ENCODE results near the gene PVALEF. TPM values are rescaled to one million over a fixed set of nuclear protein-coding genes. Genes with fewer than 3 reads are reported as not detected.

PVALEF gene
- total and polyA plus RNA-seq, 2 of the 13 experiments (the other 11 are each of a cell fraction or from before 2014, with no cell fraction given), result 0.18 TPM

GRCh38 chr17:81199482-81199830 lies 34.1 kb downstream of the PVALEF start:
- intact Hi-C loops (cut with micrococcal nuclease; ENCODE audit: unreplicated experiment), result no loop called here
- Histone ChIP-seq H3K4me2 (ENCODE audit: low read depth, low read length) (no peak overlapping the region), H3K79me2 (ENCODE audit: insufficient read depth, low read length) (no peaks in the 10 kb centered on the region), H3K27me3 (ENCODE audit: control insufficient read depth in 1 of 2, insufficient read depth in 2 of 2, low read length in 2 of 2) (no peaks in the 10 kb centered on the region), H3K4me3 (replicated peaks in 1 of 3; ENCODE audit: insufficient read depth in 1 of 3, low read depth in 2 of 3, low read length in 3 of 3) (no peak overlapping the region), H4K20me1 (ENCODE audit: insufficient read depth, low read length) (no peaks in the 10 kb centered on the region; the same call in 1 of the 2 replicates), H2AFZ (ENCODE audit: low read length) (no peak overlapping the region), H3K27ac (ENCODE audit: extremely low read length, insufficient read depth, low read length) (no peak overlapping the region), H3K36me3 (replicated peaks in 1 of 2; ENCODE audit: control insufficient read depth in 1 of 2, insufficient read depth in 2 of 2, low read length in 2 of 2) (peaks cover 17 to 45% of the 10 kb centered on the region in 2 experiments; a peak in 4 of 5 replicates), H3K4me1 (ENCODE audit: insufficient read depth, low read length) (no peaks in the 10 kb centered on the region), H3K9ac (ENCODE audit: insufficient read depth, low read depth, low read length) (no peak overlapping the region), H3K9me3 (ENCODE audit: low read length) (no peaks in the 10 kb centered on the region)
- ATAC-seq (no peak), DNase-seq (ENCODE audit: low spot score) (no peak), FAIRE-seq (no peak)
- BruUV-seq (replicated peaks), result no TSS peak
- 89% methylated on average over 5 of the region's 18 CpGs for WGBS (ENCODE audit: low lambda C conversion rate)
- CTCF ChIA-PET (ENCODE audit: low intra/inter-chr PET ratio, low total read pairs), result no interaction called here
- POLR2A ChIA-PET, result no interaction called here
- TF ChIP-seq TBL1XR1 (IDR thresholded peaks at IDR 0.05; ENCODE audit: borderline replicate concordance, low read length, partially characterized antibody), result no peak
- no peak for TF ChIP-seq ZBTB21 (CRISPR knock-in tag; IDR thresholded peaks at IDR 0.05)
- peak; percentile 18 for TF ChIP-seq AGO2 (optimal IDR thresholded peaks at IDR 0.05; ENCODE audit: low read depth, low read length)
- 0 out of 2 replicates have a peak, but pooled peaks have one; percentile 54 for TF ChIP-seq DNMT1 (CRISPR knock-in tag; IDR thresholded peaks at IDR 0.05)
- TF ChIP-seq FOXP4 (CRISPR knock-in tag; IDR thresholded peaks at IDR 0.05), result no peak
- 0 out of 2 replicates have a peak, but pooled peaks have one; percentile 41 for TF ChIP-seq MXD3 (CRISPR knock-in tag; IDR thresholded peaks at IDR 0.05)
- no peak for TF ChIP-seq ZNF567 (CRISPR knock-in tag; IDR thresholded peaks at IDR 0.05; ENCODE audit: borderline replicate concordance)
- TF ChIP-seq ZHX1 (CRISPR knock-in tag; IDR thresholded peaks at IDR 0.05; ENCODE audit: low read depth), result no peak
- no peak for TF ChIP-seq IRF1 (CRISPR knock-in tag; IDR thresholded peaks at IDR 0.05; ENCODE audit: low read depth)
- in situ Hi-C loops (cut with HindIII; ENCODE audit: extremely low pct_ligation_motif_present, low pct_unique_long_range_greater_than_20kb), result no loop called here
